IPS DF 19.7 (cell line): Measurements from ENCODE around the gene CCDC172.
"Not testable (repeated sequence)": the region's sequence is repeated elsewhere in the genome, so short reads cannot be mapped to it uniquely, and the experiment has no call there.

Source experiments
- DNase-seq: peaks from one replicate; pipeline ENCODE4 v3.0.0-alpha.2; 2013; ENCODE audit warnings: low read depth, low spot score

Gene CCDC172

GRCh38 chr10:116336866-116337265 is 12.6 kb downstream of the CCDC172 start:
- DNase-seq = no peak

- DNase-seq = no peak
Observed at GRCh38 chr10:116352125-116352524, 27.9 kb downstream of the CCDC172 start.

GRCh38 chr10:116353817-116354216 is 29.6 kb downstream of the CCDC172 start:
- no peak for DNase-seq

- no peak for DNase-seq
Observed at GRCh38 chr10:116355341-116355740, 31.1 kb downstream of the CCDC172 start.

DNA sequence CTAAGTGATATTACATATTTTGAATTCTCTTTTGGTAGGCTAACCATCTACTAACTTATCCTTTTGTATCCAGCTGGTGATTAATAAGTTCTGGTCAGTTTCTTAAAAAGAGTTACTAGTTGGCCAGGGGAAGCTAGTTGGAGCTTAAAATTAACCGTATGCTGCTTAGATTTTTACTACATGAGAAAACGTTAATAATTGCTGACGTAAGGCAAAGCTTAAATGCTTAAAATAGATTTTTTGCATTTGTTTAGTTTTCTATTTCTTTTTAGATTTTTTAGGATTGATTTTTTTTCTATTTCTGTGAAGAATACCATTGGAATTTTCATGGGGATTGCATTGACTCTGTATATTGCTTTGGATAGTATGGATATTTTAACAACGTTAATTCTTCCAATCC is 32.6 kb downstream of the CCDC172 start:
- no peak for DNase-seq

DNA sequence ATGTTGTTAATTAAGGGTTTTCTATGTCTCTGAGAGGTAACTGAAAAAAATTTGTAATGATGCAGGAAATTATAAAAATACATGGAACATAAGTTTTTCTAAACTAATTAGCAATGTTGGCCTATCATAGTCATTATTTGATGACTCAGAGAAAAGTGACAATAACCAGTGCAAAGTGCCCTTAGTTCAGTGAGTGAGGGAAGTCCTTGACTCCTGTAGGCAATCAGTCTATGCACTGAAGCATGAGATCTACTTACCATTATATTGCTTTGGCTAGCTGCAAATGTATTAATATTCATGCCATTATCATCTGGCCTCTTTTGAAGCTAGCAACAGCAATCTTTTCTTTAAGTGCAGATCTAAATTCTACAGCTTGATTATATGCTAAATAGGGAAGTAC is 40.6 kb downstream of the CCDC172 start:
- no peak for DNase-seq

GRCh38 chr10:116371737-116372136 is 47.5 kb downstream of the CCDC172 start:
- DNase-seq = no peak

DNA sequence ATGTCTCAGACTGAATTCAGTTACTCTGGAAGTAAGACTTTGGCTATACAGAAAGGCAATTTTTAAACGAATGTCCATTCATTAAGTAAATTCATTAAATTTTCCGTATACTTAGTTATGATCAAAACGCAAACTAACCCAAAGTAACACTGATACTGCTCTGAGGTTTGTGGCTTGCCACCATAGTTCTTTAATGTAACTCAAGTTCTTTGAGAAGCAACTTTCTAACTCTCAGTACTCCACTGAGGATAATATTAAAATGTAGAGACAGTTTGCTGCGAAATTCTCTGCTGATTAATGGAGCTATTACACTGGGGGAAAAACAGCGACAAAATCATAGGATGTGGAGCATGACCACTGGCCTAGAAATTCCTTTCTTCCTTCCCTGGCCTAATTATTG is 58.0 kb downstream of the CCDC172 start:
- DNase-seq = no peak

GRCh38 chr10:116385311-116385710 is 61.1 kb downstream of the CCDC172 start:
- no peak for DNase-seq

GRCh38 chr10:116385994-116386809 is 62.0 kb downstream of the CCDC172 start:
- DNase-seq = no peak

GRCh38 chr10:116393246-116393831 is 69.1 kb downstream of the CCDC172 start:
- not testable (repeated sequence) for DNase-seq

GRCh38 chr10:116395223-116395985 is 71.2 kb downstream of the CCDC172 start:
- DNase-seq = no peak

- DNase-seq = no peak
Observed at GRCh38 chr10:116398224-116398623, 74.0 kb downstream of the CCDC172 start.

DNA sequence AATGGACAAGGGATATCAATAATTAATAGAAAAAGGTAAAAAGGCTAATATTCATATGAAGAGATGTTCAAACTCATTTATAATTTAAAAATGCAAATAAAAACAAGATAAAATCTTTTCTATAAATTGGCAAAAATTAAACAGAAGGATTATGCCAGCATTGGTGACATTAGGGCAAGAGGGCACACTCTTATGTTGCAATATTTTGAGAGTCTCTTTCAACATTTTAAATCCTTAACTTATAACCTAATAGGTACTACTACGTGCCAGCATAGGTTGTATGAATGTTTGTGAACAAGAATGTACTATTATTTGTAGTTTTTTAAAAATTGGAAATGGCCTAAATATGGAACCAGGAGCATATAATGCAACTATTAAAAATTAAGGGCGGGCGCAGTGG is 78.6 kb downstream of the CCDC172 start:
- DNase-seq = no peak

- DNase-seq = no peak
Observed at GRCh38 chr10:116403740-116404250, 79.5 kb downstream of the CCDC172 start.

- no peak for DNase-seq
Observed at GRCh38 chr10:116408719-116409118, 84.5 kb downstream of the CCDC172 start.

- DNase-seq = no peak
Observed at GRCh38 chr10:116410351-116410750, 86.1 kb downstream of the CCDC172 start.

GRCh38 chr10:116417821-116418220 is 93.6 kb downstream of the CCDC172 start:
- DNase-seq = no peak

- DNase-seq = no peak
Observed at GRCh38 chr10:116418389-116418788, 94.1 kb downstream of the CCDC172 start.

GRCh38 chr10:116421815-116422214 is 97.6 kb downstream of the CCDC172 start:
- no peak for DNase-seq

GRCh38 chr10:116427671-116428070 is 103.4 kb downstream of the CCDC172 start, which contains the start of gene PNLIPRP3:
Gene PNLIPRP3 (plus strand): TSS chr10:116427847. CDS start chr10:116428013, 166 bp downstream.
- DNase-seq = no peak

- no peak for DNase-seq
Observed at GRCh38 chr10:116429288-116429977, 105.2 kb downstream of the CCDC172 start.
